K562 (cell line): ENCODE measurements around the gene NDUFAF5. TPM values are rescaled to one million over a fixed set of nuclear protein-coding genes. Genes with fewer than 3 reads are reported as not detected.

ENCODE experiments used
- LCOR ChIP-seq: sonication (generic); formaldehyde crosslinking; IDR thresholded peaks from 2 replicates; pipeline ENCODE4 v1.8.0; 2022; ENCODE audit warnings: mild to moderate bottlenecking, missing genetic modification reagents
- MTA1 ChIP-seq: fragments of 450-650 bp; IDR thresholded peaks from 2 replicates; pipeline ENCODE4 v1.6.1; 2017; ENCODE audit warnings: borderline replicate concordance
- ZNF174 ChIP-seq: fragments of 250-450 bp; sonication (Bioruptor Pico); IDR thresholded peaks from 2 replicates; pipeline ENCODE4 v1.4.0; 2020; ENCODE audit warnings: mild to moderate bottlenecking
- polyA plus RNA-seq, 8 experiments: library from polyadenylated mRNA; depleted of rRNA in 4 of 8; stranded (reverse) in 5 of 8; unstranded in 3 of 8; fragments of >200 nt; fragmentation: Nextera tagmentation in 2 of 8; fragmentation: Illumina TruSeq in 1 of 8; extraction: Ambion mirVana in 2 of 8; extraction: Trizol in 1 of 8; gene quantifications; 2 replicates each; pipeline versions ENCODE4 v1.2.1 to v1.2.3, GENCODE V29; 2011 to 2014; ENCODE audit warnings: inconsistent platforms in 1 of 8, missing spikeins in 1 of 8
- total RNA-seq, 7 experiments: library from RNA; depleted of rRNA in 6 of 7; stranded (reverse); fragments of >200 nt in 6 of 7; fragmentation: Illumina TruSeq in 2 of 7; extraction: Trizol in 2 of 7; gene quantifications; 2 replicates each; pipeline versions ENCODE4 v1.2.1 to v1.2.3, GENCODE V29; 2011 to 2021; ENCODE audit warnings: low replicate concordance in 1 of 7
- TF ChIP-seq, protein P1 (sequence below): sonication (generic); formaldehyde crosslinking; IDR thresholded peaks from 2 replicates; pipeline ENCODE4 v1.8.0; 2022; ENCODE audit warnings: missing genetic modification reagents, mild to moderate bottlenecking, moderate library complexity, borderline replicate concordance
- TF ChIP-seq, protein P2 (sequence below): fragments of 250-450 bp; sonication (Bioruptor Pico); IDR thresholded peaks from 2 replicates; pipeline ENCODE4 v1.4.0; 2020
- TF ChIP-seq, protein P3 (sequence below): fragments of 450-650 bp; IDR thresholded peaks from 2 replicates; pipeline ENCODE4 v1.6.1; 2016; ENCODE audit warnings: low read depth
- TF ChIP-seq, protein P4 (sequence below): fragments of 450-650 bp; formaldehyde crosslinking; conservative IDR thresholded peaks from 2 replicates; pipeline ENCODE4 v1.4.0; 2022; ENCODE audit warnings: mild to moderate bottlenecking, missing genetic modification characterization

Gene NDUFAF5
- total and polyA plus RNA-seq, 9 of the 15 experiments (the other 6 are each of a cell fraction or from before 2014, with no cell fraction given): 17.2 to 33.1 (median 27.3) TPM

DNA sequence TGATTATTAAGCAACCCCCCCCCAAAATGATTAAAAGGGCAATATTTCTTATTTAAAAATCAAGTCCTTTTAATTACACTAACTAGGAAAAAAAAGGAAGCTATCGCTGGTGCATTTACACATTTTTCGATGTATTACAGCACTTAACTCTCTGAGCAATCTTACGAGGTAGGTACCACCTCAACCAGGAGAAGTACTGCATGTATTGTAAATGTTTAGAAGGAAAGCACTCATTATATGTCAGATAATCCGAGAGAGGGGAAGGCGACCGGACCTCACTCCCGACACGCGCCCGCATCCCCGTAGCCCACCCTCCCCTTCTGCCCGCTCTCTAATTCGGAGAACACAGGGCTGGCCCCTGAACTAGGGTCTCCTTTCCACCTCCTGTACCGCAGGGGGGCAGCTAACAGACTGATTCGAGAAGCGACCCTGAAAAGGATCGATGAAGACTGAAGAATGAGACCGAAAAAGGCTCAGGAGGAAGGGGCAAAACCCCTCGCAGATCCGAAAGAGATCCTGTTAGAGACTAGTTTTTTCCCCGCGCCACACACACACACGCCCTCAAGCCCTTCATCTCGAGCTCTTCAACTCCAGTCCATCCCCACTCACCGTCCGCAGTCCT is 446 bp upstream of the NDUFAF5 start (continued):
- TF ChIP-seq, protein P1, sequence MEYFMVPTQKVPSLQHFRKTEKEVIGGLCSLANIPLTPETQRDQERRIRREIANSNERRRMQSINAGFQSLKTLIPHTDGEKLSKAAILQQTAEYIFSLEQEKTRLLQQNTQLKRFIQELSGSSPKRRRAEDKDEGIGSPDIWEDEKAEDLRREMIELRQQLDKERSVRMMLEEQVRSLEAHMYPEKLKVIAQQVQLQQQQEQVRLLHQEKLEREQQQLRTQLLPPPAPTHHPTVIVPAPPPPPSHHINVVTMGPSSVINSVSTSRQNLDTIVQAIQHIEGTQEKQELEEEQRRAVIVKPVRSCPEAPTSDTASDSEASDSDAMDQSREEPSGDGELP (CRISPR knock-in tag): no peak
- TF ChIP-seq, protein P2, sequence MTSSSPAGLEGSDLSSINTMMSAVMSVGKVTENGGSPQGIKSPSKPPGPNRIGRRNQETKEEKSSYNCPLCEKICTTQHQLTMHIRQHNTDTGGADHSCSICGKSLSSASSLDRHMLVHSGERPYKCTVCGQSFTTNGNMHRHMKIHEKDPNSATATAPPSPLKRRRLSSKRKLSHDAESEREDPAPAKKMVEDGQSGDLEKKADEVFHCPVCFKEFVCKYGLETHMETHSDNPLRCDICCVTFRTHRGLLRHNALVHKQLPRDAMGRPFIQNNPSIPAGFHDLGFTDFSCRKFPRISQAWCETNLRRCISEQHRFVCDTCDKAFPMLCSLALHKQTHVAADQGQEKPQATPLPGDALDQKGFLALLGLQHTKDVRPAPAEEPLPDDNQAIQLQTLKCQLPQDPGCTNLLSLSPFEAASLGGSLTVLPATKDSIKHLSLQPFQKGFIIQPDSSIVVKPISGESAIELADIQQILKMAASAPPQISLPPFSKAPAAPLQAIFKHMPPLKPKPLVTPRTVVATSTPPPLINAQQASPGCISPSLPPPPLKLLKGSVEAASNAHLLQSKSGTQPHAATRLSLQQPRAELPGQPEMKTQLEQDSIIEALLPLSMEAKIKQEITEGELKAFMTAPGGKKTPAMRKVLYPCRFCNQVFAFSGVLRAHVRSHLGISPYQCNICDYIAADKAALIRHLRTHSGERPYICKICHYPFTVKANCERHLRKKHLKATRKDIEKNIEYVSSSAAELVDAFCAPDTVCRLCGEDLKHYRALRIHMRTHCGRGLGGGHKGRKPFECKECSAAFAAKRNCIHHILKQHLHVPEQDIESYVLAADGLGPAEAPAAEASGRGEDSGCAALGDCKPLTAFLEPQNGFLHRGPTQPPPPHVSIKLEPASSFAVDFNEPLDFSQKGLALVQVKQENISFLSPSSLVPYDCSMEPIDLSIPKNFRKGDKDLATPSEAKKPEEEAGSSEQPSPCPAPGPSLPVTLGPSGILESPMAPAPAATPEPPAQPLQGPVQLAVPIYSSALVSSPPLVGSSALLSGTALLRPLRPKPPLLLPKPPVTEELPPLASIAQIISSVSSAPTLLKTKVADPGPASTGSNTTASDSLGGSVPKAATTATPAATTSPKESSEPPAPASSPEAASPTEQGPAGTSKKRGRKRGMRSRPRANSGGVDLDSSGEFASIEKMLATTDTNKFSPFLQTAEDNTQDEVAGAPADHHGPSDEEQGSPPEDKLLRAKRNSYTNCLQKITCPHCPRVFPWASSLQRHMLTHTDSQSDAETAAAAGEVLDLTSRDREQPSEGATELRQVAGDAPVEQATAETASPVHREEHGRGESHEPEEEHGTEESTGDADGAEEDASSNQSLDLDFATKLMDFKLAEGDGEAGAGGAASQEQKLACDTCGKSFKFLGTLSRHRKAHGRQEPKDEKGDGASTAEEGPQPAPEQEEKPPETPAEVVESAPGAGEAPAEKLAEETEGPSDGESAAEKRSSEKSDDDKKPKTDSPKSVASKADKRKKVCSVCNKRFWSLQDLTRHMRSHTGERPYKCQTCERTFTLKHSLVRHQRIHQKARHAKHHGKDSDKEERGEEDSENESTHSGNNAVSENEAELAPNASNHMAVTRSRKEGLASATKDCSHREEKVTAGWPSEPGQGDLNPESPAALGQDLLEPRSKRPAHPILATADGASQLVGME: no peak
- TF ChIP-seq MTA1 (no peak), ZNF174 (CRISPR knock-in tag) (no peak), LCOR (CRISPR knock-in tag) (no peak)
- TF ChIP-seq, protein P3, sequence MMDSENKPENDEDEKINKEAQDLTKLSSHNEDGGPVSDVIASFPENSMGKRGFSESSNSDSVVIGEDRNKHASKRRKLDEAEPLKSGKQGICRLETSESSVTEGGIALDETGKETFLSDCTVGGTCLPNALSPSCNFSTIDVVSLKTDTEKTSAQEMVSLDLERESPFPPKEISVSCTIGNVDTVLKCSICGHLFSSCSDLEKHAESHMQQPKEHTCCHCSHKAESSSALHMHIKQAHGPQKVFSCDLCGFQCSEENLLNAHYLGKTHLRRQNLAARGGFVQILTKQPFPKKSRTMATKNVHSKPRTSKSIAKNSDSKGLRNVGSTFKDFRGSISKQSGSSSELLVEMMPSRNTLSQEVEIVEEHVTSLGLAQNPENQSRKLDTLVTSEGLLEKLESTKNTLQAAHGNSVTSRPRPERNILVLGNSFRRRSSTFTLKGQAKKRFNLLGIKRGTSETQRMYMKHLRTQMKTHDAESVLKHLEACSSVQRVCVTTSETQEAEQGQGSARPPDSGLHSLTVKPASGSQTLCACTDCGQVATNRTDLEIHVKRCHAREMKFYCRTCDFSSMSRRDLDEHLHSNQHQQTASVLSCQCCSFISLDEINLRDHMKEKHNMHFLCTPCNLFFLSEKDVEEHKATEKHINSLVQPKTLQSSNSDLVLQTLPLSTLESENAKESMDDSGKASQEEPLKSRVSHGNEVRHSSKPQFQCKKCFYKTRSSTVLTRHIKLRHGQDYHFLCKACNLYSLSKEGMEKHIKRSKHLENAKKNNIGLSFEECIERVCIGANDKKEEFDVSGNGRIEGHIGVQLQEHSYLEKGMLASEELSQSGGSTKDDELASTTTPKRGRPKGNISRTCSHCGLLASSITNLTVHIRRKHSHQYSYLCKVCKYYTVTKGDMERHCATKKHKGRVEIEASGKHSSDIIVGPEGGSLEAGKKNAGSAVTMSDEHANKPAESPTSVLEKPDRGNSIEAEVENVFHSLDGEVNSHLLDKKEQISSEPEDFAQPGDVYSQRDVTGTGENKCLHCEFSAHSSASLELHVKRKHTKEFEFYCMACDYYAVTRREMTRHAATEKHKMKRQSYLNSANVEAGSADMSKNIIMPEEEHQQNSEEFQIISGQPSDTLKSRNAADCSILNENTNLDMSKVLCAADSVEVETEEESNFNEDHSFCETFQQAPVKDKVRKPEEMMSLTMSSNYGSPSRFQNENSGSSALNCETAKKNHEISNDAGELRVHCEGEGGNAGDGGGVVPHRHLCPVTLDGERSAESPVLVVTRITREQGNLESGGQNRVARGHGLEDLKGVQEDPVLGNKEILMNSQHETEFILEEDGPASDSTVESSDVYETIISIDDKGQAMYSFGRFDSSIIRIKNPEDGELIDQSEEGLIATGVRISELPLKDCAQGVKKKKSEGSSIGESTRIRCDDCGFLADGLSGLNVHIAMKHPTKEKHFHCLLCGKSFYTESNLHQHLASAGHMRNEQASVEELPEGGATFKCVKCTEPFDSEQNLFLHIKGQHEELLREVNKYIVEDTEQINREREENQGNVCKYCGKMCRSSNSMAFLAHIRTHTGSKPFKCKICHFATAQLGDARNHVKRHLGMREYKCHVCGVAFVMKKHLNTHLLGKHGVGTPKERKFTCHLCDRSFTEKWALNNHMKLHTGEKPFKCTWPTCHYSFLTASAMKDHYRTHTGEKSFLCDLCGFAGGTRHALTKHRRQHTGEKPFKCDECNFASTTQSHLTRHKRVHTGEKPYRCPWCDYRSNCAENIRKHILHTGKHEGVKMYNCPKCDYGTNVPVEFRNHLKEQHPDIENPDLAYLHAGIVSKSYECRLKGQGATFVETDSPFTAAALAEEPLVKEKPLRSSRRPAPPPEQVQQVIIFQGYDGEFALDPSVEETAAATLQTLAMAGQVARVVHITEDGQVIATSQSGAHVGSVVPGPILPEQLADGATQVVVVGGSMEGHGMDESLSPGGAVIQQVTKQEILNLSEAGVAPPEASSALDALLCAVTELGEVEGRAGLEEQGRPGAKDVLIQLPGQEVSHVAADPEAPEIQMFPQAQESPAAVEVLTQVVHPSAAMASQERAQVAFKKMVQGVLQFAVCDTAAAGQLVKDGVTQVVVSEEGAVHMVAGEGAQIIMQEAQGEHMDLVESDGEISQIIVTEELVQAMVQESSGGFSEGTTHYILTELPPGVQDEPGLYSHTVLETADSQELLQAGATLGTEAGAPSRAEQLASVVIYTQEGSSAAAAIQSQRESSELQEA: no peak
- TF ChIP-seq, protein P4, sequence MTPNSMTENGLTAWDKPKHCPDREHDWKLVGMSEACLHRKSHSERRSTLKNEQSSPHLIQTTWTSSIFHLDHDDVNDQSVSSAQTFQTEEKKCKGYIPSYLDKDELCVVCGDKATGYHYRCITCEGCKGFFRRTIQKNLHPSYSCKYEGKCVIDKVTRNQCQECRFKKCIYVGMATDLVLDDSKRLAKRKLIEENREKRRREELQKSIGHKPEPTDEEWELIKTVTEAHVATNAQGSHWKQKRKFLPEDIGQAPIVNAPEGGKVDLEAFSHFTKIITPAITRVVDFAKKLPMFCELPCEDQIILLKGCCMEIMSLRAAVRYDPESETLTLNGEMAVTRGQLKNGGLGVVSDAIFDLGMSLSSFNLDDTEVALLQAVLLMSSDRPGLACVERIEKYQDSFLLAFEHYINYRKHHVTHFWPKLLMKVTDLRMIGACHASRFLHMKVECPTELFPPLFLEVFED (CRISPR knock-in tag): no peak
